ENCODE results near the gene SH2D4B. TPM values are rescaled to one million over a fixed set of nuclear protein-coding genes. Genes with fewer than 3 reads are reported as not detected.
A peak's percentile ranks its signal among the peaks of the same experiment; 100 is the strongest.

The SH2D4B gene
- total RNA-seq, 1 donor from 2014 or later = 0.05 TPM

- intact Hi-C loops (cut with micrococcal nuclease) = no loop called here
- Mint-ChIP-seq H3K9me3 (no peaks in the 10 kb centered on the region), H3K36me3 (ENCODE audit: low read depth) (no peaks in the 10 kb centered on the region), H3K27ac (no peak overlapping the region), H3K4me3 (ENCODE audit: low read depth) (no peak overlapping the region), H3K4me1 (ENCODE audit: low read depth) (peaks cover 2% of the 10 kb centered on the region), H3K27me3 (ENCODE audit: low read depth) (peaks cover 6% of the 10 kb centered on the region)
- DNase-seq (ENCODE audit: low spot score) = no peak
Measured at GRCh38 chr10:80659289-80659688, 121.6 kb downstream of the SH2D4B start.

GRCh38 chr10:80660266-80660665, 122.6 kb downstream of the SH2D4B start:
- intact Hi-C loops (cut with micrococcal nuclease) = no loop called here
- Mint-ChIP-seq H3K4me3 (ENCODE audit: low read depth) (no peak overlapping the region), H3K9me3 (no peaks in the 10 kb centered on the region), H3K27ac (no peak overlapping the region), H3K27me3 (ENCODE audit: low read depth) (peaks cover 6% of the 10 kb centered on the region), H3K4me1 (ENCODE audit: low read depth) (peaks cover 2% of the 10 kb centered on the region), H3K36me3 (ENCODE audit: low read depth) (no peaks in the 10 kb centered on the region)
- no peak for DNase-seq (ENCODE audit: low spot score)

GRCh38 chr10:80660736-80661135, 123.0 kb downstream of the SH2D4B start:
- H3K27me3 Mint-ChIP-seq (ENCODE audit: low read depth) = peaks cover 6% of the 10 kb centered on the region
- intact Hi-C loops (cut with micrococcal nuclease) = no loop called here
- H3K4me1 Mint-ChIP-seq (ENCODE audit: low read depth) = peaks cover 2% of the 10 kb centered on the region
- H3K9me3 Mint-ChIP-seq = no peaks in the 10 kb centered on the region
- H3K4me3 Mint-ChIP-seq (ENCODE audit: low read depth) = no peak overlapping the region
- no peak overlapping the region for H3K27ac Mint-ChIP-seq
- DNase-seq (ENCODE audit: low spot score) = no peak
- H3K36me3 Mint-ChIP-seq (ENCODE audit: low read depth) = no peaks in the 10 kb centered on the region

- intact Hi-C loops (cut with micrococcal nuclease) = no loop called here
- Mint-ChIP-seq H3K27me3 (ENCODE audit: low read depth) (peaks cover 8% of the 10 kb centered on the region), H3K9me3 (no peaks in the 10 kb centered on the region), H3K4me1 (ENCODE audit: low read depth) (peaks cover 2% of the 10 kb centered on the region), H3K27ac (no peak overlapping the region), H3K36me3 (ENCODE audit: low read depth) (no peaks in the 10 kb centered on the region), H3K4me3 (ENCODE audit: low read depth) (no peak overlapping the region)
- no peak for DNase-seq (ENCODE audit: low spot score)
Measured at GRCh38 chr10:80661526-80661925, 123.8 kb downstream of the SH2D4B start.

- peak; percentile 40 for DNase-seq (ENCODE audit: low spot score)
- intact Hi-C loops (cut with micrococcal nuclease) = no loop called here
- Mint-ChIP-seq H3K36me3 (ENCODE audit: low read depth) (no peaks in the 10 kb centered on the region), H3K9me3 (no peaks in the 10 kb centered on the region), H3K4me1 (ENCODE audit: low read depth) (peaks cover 2% of the 10 kb centered on the region), H3K27ac (no peak overlapping the region), H3K4me3 (ENCODE audit: low read depth) (no peak overlapping the region), H3K27me3 (ENCODE audit: low read depth) (peaks cover 8% of the 10 kb centered on the region)
Measured at GRCh38 chr10:80662429-80663261, 124.9 kb downstream of the SH2D4B start.

DNA sequence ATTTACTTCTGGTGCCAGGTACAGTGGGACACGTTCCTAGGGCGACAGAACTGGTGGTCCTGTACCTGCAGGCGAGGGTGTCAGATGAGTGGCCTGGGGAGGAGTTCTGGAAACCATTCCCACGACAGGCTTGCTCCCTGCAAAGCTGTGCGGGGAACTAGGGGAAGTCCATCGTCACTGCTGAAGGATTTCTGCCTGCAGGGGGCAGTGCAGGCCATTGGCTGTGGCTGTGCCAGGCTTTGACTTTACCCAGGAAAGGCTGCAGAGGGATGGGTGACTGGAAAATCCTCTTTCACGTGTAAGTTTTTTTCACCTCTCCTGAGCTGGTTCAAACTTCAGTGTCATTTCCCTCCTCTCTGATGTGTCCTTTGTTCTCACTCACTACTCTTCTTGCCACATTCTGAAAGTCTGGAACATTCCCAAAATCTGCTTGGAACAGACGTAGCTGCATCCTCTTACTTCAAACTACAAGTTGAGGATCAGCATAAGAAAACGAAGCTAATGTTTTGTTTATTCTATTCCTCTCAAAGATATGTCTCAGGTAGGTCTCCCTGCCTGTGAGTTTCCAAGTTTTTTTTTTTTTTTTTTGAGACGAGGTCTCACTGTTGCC, 126.5 kb downstream of the SH2D4B start:
- no peaks in the 10 kb centered on the region for H3K9me3 Mint-ChIP-seq
- no peak overlapping the region for H3K27ac Mint-ChIP-seq
- no peaks in the 10 kb centered on the region for H3K36me3 Mint-ChIP-seq (ENCODE audit: low read depth)
- intact Hi-C loops (cut with micrococcal nuclease) = no loop called here
- peaks cover 8% of the 10 kb centered on the region for H3K27me3 Mint-ChIP-seq (ENCODE audit: low read depth)
- peaks cover 2% of the 10 kb centered on the region for H3K4me1 Mint-ChIP-seq (ENCODE audit: low read depth)
- DNase-seq (ENCODE audit: low spot score) = peak; percentile 11
- no peak overlapping the region for H3K4me3 Mint-ChIP-seq (ENCODE audit: low read depth)

GRCh38 chr10:80669485-80669884, 131.8 kb downstream of the SH2D4B start:
- H3K4me1 Mint-ChIP-seq (ENCODE audit: low read depth) = no peaks in the 10 kb centered on the region
- H3K4me3 Mint-ChIP-seq (ENCODE audit: low read depth) = no peak overlapping the region
- intact Hi-C loops (cut with micrococcal nuclease) = no loop called here
- DNase-seq (ENCODE audit: low spot score) = no peak
- H3K9me3 Mint-ChIP-seq = no peaks in the 10 kb centered on the region
- no peaks in the 10 kb centered on the region for H3K36me3 Mint-ChIP-seq (ENCODE audit: low read depth)
- no peak overlapping the region for H3K27ac Mint-ChIP-seq
- peaks cover 2% of the 10 kb centered on the region for H3K27me3 Mint-ChIP-seq (ENCODE audit: low read depth)

- H3K36me3 Mint-ChIP-seq (ENCODE audit: low read depth) = no peaks in the 10 kb centered on the region
Measured at GRCh38 chr10:80670774-80671173, 133.1 kb downstream of the SH2D4B start.

GRCh38 chr10:80671847-80672246, 134.1 kb downstream of the SH2D4B start:
- Mint-ChIP-seq H3K4me3 (ENCODE audit: low read depth) (no peak overlapping the region), H3K36me3 (ENCODE audit: low read depth) (no peaks in the 10 kb centered on the region), H3K9me3 (no peaks in the 10 kb centered on the region), H3K4me1 (ENCODE audit: low read depth) (no peaks in the 10 kb centered on the region), H3K27ac (no peak overlapping the region), H3K27me3 (ENCODE audit: low read depth) (no peaks in the 10 kb centered on the region)
- no peak for DNase-seq (ENCODE audit: low spot score)
- intact Hi-C loops (cut with micrococcal nuclease) = no loop called here

More at GRCh38 chr10:80670774-80671173, 133.1 kb downstream of the SH2D4B start:
- Mint-ChIP-seq H3K4me3 (ENCODE audit: low read depth) (no peak overlapping the region), H3K27me3 (ENCODE audit: low read depth) (peaks cover 2% of the 10 kb centered on the region), H3K4me1 (ENCODE audit: low read depth) (no peaks in the 10 kb centered on the region), H3K27ac (no peak overlapping the region), H3K9me3 (no peaks in the 10 kb centered on the region)
- intact Hi-C loops (cut with micrococcal nuclease) = no loop called here
- no peak for DNase-seq (ENCODE audit: low spot score)

GRCh38 chr10:80672613-80673012, 134.9 kb downstream of the SH2D4B start:
- H3K27ac Mint-ChIP-seq = no peak overlapping the region
- no peaks in the 10 kb centered on the region for H3K27me3 Mint-ChIP-seq (ENCODE audit: low read depth)
- no peak overlapping the region for H3K4me3 Mint-ChIP-seq (ENCODE audit: low read depth)
- intact Hi-C loops (cut with micrococcal nuclease) = no loop called here
- no peaks in the 10 kb centered on the region for H3K9me3 Mint-ChIP-seq
- no peaks in the 10 kb centered on the region for H3K4me1 Mint-ChIP-seq (ENCODE audit: low read depth)
- no peak for DNase-seq (ENCODE audit: low spot score)
- H3K36me3 Mint-ChIP-seq (ENCODE audit: low read depth) = no peaks in the 10 kb centered on the region

DNA sequence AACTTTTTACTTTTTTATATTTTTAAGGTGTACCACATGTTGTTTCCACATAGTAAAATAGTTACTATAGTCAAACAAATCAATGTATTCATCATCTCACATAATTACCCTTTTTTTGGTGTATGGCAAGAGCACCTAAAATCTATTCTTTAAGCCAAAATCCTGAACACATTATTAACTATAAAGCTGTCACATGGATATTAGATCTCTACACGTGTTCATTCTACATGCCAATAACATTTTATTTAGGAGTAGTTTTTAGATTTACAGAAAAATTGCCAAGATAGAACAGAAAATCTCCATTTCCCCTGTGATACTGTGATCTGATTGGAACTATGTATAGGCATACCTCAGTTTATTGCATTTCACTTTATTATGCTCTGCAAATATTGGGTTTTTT, 137.1 kb downstream of the SH2D4B start:
- no peaks in the 10 kb centered on the region for H3K4me1 Mint-ChIP-seq (ENCODE audit: low read depth)
- intact Hi-C loops (cut with micrococcal nuclease) = no loop called here
- H3K27me3 Mint-ChIP-seq (ENCODE audit: low read depth) = no peaks in the 10 kb centered on the region
- no peak overlapping the region for H3K27ac Mint-ChIP-seq
- no peaks in the 10 kb centered on the region for H3K36me3 Mint-ChIP-seq (ENCODE audit: low read depth)
- DNase-seq (ENCODE audit: low spot score) = no peak
- no peaks in the 10 kb centered on the region for H3K9me3 Mint-ChIP-seq
- H3K4me3 Mint-ChIP-seq (ENCODE audit: low read depth) = no peak overlapping the region

DNA sequence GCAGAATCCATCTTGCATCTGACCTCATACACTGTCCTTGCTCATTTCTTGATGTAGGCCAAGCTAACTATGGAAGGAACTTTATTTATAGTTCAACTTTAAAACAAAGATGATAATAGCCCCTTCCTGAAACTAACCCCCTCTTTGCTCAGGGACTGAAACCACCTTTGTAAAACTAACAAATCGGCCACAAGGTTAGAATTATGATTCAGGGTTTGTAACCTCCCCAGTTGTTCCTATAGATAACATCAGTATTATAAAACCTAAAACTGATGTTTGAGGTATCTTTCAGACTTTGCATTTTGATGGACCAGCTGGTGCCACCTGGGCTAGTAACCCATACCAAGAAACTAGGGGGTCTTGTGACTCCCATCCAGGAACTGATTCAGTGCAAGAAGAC, 143.4 kb downstream of the SH2D4B start:
- H3K27ac Mint-ChIP-seq = no peak overlapping the region
- no peaks in the 10 kb centered on the region for H3K36me3 Mint-ChIP-seq (ENCODE audit: low read depth)
- no peak overlapping the region for H3K4me3 Mint-ChIP-seq (ENCODE audit: low read depth)
- DNase-seq (ENCODE audit: low spot score) = no peak
- H3K4me1 Mint-ChIP-seq (ENCODE audit: low read depth) = no peaks in the 10 kb centered on the region
- H3K9me3 Mint-ChIP-seq = no peaks in the 10 kb centered on the region
- intact Hi-C loops (cut with micrococcal nuclease) = no loop called here
- H3K27me3 Mint-ChIP-seq (ENCODE audit: low read depth) = no peaks in the 10 kb centered on the region

DNA sequence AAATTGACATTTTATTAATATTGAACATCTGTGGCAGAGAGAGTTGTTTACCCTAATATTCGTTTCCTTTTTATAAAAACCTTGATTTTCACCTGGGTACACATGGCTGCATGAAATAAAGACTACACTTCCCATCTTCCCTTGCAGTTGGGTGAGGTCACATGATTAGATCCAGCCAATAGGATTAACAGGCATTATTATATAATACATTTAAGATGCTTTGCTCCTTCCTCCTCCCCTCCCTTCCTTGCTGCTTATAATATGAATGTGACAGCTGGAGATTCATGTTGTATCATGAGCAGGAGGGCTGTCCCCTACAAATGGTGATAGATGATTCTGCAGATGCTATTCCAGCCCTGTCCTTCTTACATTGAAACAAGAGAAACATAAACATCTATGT, 146.6 kb downstream of the SH2D4B start:
- intact Hi-C loops (cut with micrococcal nuclease) = no loop called here
- no peaks in the 10 kb centered on the region for H3K4me1 Mint-ChIP-seq (ENCODE audit: low read depth)
- DNase-seq (ENCODE audit: low spot score) = no peak
- H3K36me3 Mint-ChIP-seq (ENCODE audit: low read depth) = no peaks in the 10 kb centered on the region
- H3K27ac Mint-ChIP-seq = no peak overlapping the region
- no peaks in the 10 kb centered on the region for H3K9me3 Mint-ChIP-seq
- no peaks in the 10 kb centered on the region for H3K27me3 Mint-ChIP-seq (ENCODE audit: low read depth)
- no peak overlapping the region for H3K4me3 Mint-ChIP-seq (ENCODE audit: low read depth)
